HepG2 (cell line): Measurements from ENCODE around the gene CSNK2A1. TPM values are rescaled to one million over a fixed set of nuclear protein-coding genes. Genes with fewer than 3 reads are reported as not detected.
A peak's percentile ranks its signal among the peaks of the same experiment; 100 is the strongest.

Source experiments
- CTCF ChIP-seq: sonication (generic); formaldehyde crosslinking; IDR thresholded peaks from 2 replicates; pipeline ENCODE4 v1.5.0; 2020; ENCODE audit warnings: mild to moderate bottlenecking, missing genetic modification reagents, moderate library complexity
- ELF1 ChIP-seq: sonication (generic); formaldehyde crosslinking; IDR thresholded peaks from 2 replicates; pipeline ENCODE4 v1.4.0; 2020; ENCODE audit warnings: missing genetic modification reagents
- FOXK1 ChIP-seq: sonication (generic); formaldehyde crosslinking; IDR thresholded peaks from 2 replicates; pipeline ENCODE4 v1.4.0; 2020; ENCODE audit warnings: low read depth, missing genetic modification reagents, borderline replicate concordance
- FOXM1 ChIP-seq: sonication (generic); formaldehyde crosslinking; IDR thresholded peaks from 2 replicates; pipeline ENCODE4 v1.5.0; 2020; ENCODE audit warnings: missing genetic modification reagents
- GATA4 ChIP-seq: sonication (generic); IDR thresholded peaks from 2 replicates; pipeline ENCODE4 v1.6.1; 2016; ENCODE audit warnings: antibody characterized with exemption, low read depth, borderline replicate concordance
- GLMP ChIP-seq: sonication (generic); formaldehyde crosslinking; IDR thresholded peaks from 2 replicates; pipeline ENCODE4 v1.9.0; 2021; ENCODE audit warnings: missing genetic modification reagents, mild to moderate bottlenecking, borderline replicate concordance
- HNRNPLL ChIP-seq: fragments of 200-400 bp; formaldehyde crosslinking; IDR thresholded peaks from 2 replicates; pipeline ENCODE4 v1.6.1; 2017; ENCODE audit warnings: mild to moderate bottlenecking, low read depth, low read length; ENCODE audit not compliant: poor library complexity, severe bottlenecking
- JUN ChIP-seq: sonication (generic); formaldehyde crosslinking; IDR thresholded peaks from 2 replicates; pipeline ENCODE4 v1.4.0; 2020; ENCODE audit warnings: mild to moderate bottlenecking, missing genetic modification reagents
- MLLT10 ChIP-seq: sonication (generic); formaldehyde crosslinking; IDR thresholded peaks from 2 replicates; pipeline ENCODE4 v1.4.0; 2020; ENCODE audit warnings: missing genetic modification reagents
- MXD1 ChIP-seq: sonication (generic); formaldehyde crosslinking; IDR thresholded peaks from 2 replicates; pipeline ENCODE4 v1.4.0; 2020; ENCODE audit warnings: mild to moderate bottlenecking, missing genetic modification reagents
- MYC ChIP-seq: sonication (generic); formaldehyde crosslinking; IDR thresholded peaks from 2 replicates; pipeline ENCODE4 v1.9.0; 2021; ENCODE audit warnings: missing genetic modification reagents, borderline replicate concordance
- NAIF1 ChIP-seq: sonication (generic); formaldehyde crosslinking; IDR thresholded peaks from 2 replicates; pipeline ENCODE4 v1.5.0; 2020; ENCODE audit warnings: mild to moderate bottlenecking, missing genetic modification reagents, borderline replicate concordance
- NFRKB ChIP-seq: fragments of 450-650 bp; IDR thresholded peaks from 2 replicates; pipeline ENCODE4 v1.6.1; 2017
- PCBP2 ChIP-seq: fragments of 200-400 bp; formaldehyde crosslinking; optimal IDR thresholded peaks from 2 replicates; pipeline ENCODE3; 2018; ENCODE audit warnings: low read length, low read depth; ENCODE audit not compliant: poor library complexity, severe bottlenecking
- SNAI1 ChIP-seq: sonication (generic); formaldehyde crosslinking; IDR thresholded peaks from 2 replicates; pipeline ENCODE4 v1.5.0; 2020; ENCODE audit warnings: mild to moderate bottlenecking, missing genetic modification reagents, borderline replicate concordance
- SP1 ChIP-seq, 2 experiments: fragments of 450-650 bp in 1 of 2; sonication (generic) in 1 of 2; formaldehyde crosslinking in 1 of 2; IDR thresholded peaks; 2 replicates each; pipeline versions ENCODE4 v1.4.0 to v1.6.1; 2016 to 2020; ENCODE audit warnings: missing genetic modification reagents in 1 of 2
- SYNCRIP ChIP-seq: fragments of 200-400 bp; formaldehyde crosslinking; IDR thresholded peaks from 2 replicates; pipeline ENCODE4 v1.6.1; 2018; ENCODE audit warnings: mild to moderate bottlenecking, low read depth, low read length; ENCODE audit not compliant: insufficient read depth
- ZBTB34 ChIP-seq: sonication (generic); formaldehyde crosslinking; IDR thresholded peaks from 2 replicates; pipeline ENCODE4 v1.8.0; 2022; ENCODE audit warnings: mild to moderate bottlenecking, missing genetic modification reagents
- ZBTB49 ChIP-seq: sonication (generic); formaldehyde crosslinking; IDR thresholded peaks from 2 replicates; pipeline ENCODE4 v1.4.0; 2020; ENCODE audit warnings: missing genetic modification reagents, borderline replicate concordance
- ZNF121 ChIP-seq: sonication (generic); formaldehyde crosslinking; IDR thresholded peaks from 2 replicates; pipeline ENCODE4 v1.5.0; 2020; ENCODE audit warnings: mild to moderate bottlenecking, missing genetic modification reagents
- ZNF17 ChIP-seq: sonication (generic); formaldehyde crosslinking; IDR thresholded peaks from 2 replicates; pipeline ENCODE4 v1.5.0; 2020; ENCODE audit warnings: mild to moderate bottlenecking, missing genetic modification reagents
- ZNF740 ChIP-seq: sonication (generic); formaldehyde crosslinking; IDR thresholded peaks from 2 replicates; pipeline ENCODE4 v1.4.0; 2020; ENCODE audit warnings: missing genetic modification reagents
- polyA plus RNA-seq, 8 experiments: library from polyadenylated mRNA; depleted of rRNA in 3 of 8; stranded (reverse) in 7 of 8; unstranded in 1 of 8; fragments of >200 nt; fragmentation: Illumina TruSeq in 4 of 8; extraction: Trizol in 4 of 8; gene quantifications; 2 replicates each; pipeline versions ENCODE4 v1.2.1 to v1.2.3, GENCODE V29; 2011 to 2016; ENCODE audit warnings: low read depth in 4 of 8, missing spikeins in 1 of 8, mixed read lengths in 1 of 8; ENCODE audit not compliant: insufficient read depth in 1 of 8
- total RNA-seq, 5 experiments: library from RNA; depleted of rRNA; stranded (reverse); fragments of >200 nt; fragmentation: Illumina TruSeq; extraction: Trizol; gene quantifications; 2 replicates each; pipeline ENCODE4 v1.2.3, GENCODE V29; 2016; ENCODE audit warnings: low read depth in 1 of 5

CSNK2A1 gene
- total and polyA plus RNA-seq, 2 of the 13 experiments (the other 11 are each of a cell fraction or from before 2014, with no cell fraction given), result 153 to 231 TPM

GRCh38 chr20:462199-462991 lies 81.2 kb downstream of the CSNK2A1 start, which contains the start of gene TBC1D20 (continued):
- 0 out of 2 replicates have a peak, but pooled peaks have one; percentile 62 for TF ChIP-seq ZNF740 (CRISPR knock-in tag)
- no peak for TF ChIP-seq MYC (CRISPR knock-in tag)
- no peak for TF ChIP-seq ELF1 (CRISPR knock-in tag)
- no peak for TF ChIP-seq SYNCRIP
- TF ChIP-seq ZBTB34 (CRISPR knock-in tag), result peak; percentile 51; the same call in 1 of the 2 replicates
- TF ChIP-seq ZNF17 (CRISPR knock-in tag), result no peak
- TF ChIP-seq GATA4, result no peak
- TF ChIP-seq FOXK1 (CRISPR knock-in tag), result no peak; the same call in 1 of the 2 replicates
- peak; percentile 99 for TF ChIP-seq NAIF1 (CRISPR knock-in tag)
- no peak for TF ChIP-seq FOXM1 (CRISPR knock-in tag)
- peak; percentile 100 for TF ChIP-seq HNRNPLL
- TF ChIP-seq SNAI1 (CRISPR knock-in tag), result no peak
- TF ChIP-seq ZBTB49 (CRISPR knock-in tag), result no peak
- TF ChIP-seq MXD1 (CRISPR knock-in tag), result no peak; the same call in 1 of the 2 replicates
- TF ChIP-seq JUN, result no peak
- no peak for TF ChIP-seq SP1 (IDR thresholded peaks at IDR 0.05)
- peak; percentile 71 for TF ChIP-seq SP1 (CRISPR knock-in tag; IDR thresholded peaks at IDR 0.05)
- TF ChIP-seq PCBP2, result no peak
- no peak for TF ChIP-seq ZNF121 (CRISPR knock-in tag)
- no peak for TF ChIP-seq GLMP (CRISPR knock-in tag)
- TF ChIP-seq NFRKB, result no peak
- no peak for TF ChIP-seq MLLT10 (CRISPR knock-in tag)
- peak; percentile 74 for TF ChIP-seq CTCF
